Measurements from ENCODE around the gene HMG20A.

Gene HMG20A

GRCh38 chr15:77479015-77479414 lies 58.3 kb downstream of the HMG20A start:
- DNase-seq, result no peak

DNA sequence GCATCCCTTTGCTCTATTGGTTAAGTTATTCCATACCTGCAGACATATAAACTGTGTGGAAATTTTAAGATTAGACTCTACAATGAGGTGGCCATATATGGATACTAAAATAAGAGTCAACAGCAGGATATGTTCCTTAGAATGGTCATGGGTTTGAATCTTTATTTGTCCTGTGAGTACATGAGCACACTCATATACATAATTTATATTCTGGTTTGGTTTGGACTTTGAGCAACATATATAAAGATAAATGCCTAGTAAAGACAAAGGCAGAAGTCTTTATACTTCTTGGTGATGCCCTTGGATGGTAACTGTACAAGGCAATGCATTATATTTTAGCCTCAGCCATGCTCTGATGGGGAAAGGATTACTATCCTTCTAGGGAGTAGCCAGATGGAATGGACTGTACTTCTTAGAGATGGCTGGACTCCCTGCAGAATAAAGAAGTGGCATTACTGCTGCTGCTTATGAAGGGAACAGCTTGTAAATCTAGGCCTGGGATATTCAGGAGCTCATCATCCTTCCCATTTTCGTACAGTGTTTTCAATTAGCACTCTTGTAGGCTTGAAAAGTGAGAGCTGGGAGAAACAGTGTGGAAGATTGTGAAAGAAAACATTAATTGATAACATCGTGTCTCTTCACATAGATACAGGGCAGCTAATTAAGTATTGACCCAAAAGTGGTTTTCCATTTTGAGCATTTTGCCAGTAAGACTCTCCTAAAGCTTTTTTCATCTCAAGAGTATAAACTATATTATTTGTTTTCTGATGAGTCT lies 60.4 kb downstream of the HMG20A start:
- no peak for DNase-seq

DNA sequence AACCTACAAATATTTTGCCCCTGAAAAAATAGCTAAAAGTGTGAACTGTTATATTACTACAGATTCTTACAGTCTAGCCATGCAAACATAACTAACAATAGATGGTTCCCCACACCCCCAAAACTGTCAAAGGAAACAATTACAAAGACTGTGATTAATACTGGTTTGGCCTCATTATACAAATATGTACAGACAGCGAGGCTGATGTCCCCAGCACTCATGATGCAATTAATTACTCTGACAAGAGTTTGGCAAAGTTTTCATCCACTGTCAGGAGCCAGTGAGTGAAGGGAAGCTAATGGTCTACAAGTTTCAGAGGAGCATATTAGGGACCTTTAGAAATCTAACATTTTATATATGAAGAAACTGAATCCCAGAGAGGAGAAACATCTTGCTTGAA lies 61.0 kb downstream of the HMG20A start:
- DNase-seq, result peak; percentile 4

GRCh38 chr15:77482570-77482969 lies 61.9 kb downstream of the HMG20A start:
- peak; percentile 19 for DNase-seq

DNA sequence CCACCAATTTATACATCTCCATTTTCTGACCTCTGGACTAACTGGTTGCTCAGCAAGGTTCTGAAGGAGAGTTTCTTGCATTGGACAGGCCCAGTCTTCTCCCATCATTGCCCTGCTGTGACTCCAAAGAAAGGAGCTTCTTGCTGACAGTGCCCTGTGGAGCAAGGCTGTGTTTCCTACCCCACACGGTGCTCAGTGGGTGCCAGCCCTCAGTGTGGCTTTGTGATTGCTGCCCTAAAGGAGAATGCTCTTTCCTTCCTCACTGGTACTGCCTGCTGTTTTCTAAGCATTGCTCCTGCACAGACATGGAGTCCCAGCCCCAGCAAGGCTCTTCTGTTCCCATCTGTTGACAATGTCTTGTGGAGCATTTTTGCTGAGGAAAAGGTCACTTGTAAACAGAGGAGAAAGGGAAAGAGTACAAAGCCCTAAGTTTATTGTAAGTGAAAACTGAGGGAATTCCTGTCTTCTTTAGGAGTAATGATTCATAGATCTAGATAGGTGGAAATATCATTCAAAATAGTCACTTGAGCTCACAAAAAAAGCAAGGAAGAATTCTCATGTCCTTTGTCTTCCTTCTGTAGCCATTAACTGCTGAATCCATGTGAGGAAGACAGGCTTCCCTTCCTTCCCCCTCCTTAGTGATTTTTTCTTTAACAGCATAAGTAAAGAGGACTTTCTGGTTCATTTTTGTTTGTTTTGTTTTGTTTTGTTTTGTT lies 62.9 kb downstream of the HMG20A start:
- DNase-seq, result no peak

- DNase-seq, result no peak
Observed at GRCh38 chr15:77484994-77485393, 64.3 kb downstream of the HMG20A start.

GRCh38 chr15:77486542-77487468 lies 66.1 kb downstream of the HMG20A start:
- no peak for DNase-seq

DNA sequence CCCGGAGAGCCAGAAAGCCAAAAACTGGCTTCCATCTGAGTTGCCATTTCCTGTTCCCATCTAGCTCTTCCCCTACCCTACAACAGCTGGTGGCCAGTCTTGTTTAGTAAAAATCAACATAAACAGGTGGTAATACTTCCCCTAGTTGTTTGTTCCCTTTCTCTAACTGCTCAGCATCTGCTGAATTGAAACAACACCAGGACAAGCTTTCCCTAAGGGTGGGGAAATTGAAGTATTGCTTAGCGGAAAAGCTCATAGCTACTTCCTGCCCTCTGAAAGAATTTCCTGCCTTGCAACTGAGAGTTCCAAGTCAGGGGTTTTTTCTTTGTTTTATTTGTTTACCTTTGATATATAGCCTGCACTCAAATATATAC lies 66.8 kb downstream of the HMG20A start:
- no peak for DNase-seq

DNA sequence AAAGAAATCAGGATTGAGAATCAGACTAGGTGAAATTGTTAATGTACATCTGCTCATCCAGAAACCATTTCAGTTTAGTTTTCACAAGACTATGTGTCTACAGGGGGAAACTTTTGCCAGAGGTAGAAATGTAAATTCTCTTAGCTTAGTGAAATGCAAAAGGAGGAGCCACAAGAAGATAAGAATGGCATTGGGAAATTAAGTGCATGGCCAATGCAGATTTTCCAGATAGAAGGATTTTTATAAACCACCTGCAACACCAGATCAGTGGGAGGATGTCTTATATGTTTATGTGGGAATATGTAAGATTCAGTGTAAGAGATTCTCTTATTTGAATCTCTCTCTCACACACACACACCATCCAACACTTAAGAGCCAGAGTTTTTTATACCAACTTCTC lies 67.2 kb downstream of the HMG20A start:
- no peak for DNase-seq

DNA sequence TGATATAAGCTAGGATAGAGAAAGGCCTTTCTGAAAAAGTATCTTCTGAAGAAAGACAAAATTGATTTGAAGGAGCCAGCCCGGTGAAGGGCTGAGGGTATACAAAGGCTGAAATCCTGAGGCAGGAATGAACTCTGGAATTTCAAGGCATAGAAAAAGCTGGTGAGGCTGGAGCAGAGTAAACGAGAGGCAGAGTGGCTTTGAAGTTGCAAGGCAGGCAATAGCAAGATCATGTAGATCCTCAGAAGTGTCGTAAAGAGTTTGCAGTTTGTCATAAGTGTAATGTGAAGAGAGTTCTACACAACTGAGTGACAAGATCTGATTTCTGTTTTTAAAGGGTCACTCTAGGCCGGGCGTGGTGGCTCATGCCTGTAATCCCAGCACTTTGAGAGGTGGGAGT lies 69.0 kb downstream of the HMG20A start:
- no peak for DNase-seq

- no peak for DNase-seq
Observed at GRCh38 chr15:77493324-77493907, 72.7 kb downstream of the HMG20A start.

DNA sequence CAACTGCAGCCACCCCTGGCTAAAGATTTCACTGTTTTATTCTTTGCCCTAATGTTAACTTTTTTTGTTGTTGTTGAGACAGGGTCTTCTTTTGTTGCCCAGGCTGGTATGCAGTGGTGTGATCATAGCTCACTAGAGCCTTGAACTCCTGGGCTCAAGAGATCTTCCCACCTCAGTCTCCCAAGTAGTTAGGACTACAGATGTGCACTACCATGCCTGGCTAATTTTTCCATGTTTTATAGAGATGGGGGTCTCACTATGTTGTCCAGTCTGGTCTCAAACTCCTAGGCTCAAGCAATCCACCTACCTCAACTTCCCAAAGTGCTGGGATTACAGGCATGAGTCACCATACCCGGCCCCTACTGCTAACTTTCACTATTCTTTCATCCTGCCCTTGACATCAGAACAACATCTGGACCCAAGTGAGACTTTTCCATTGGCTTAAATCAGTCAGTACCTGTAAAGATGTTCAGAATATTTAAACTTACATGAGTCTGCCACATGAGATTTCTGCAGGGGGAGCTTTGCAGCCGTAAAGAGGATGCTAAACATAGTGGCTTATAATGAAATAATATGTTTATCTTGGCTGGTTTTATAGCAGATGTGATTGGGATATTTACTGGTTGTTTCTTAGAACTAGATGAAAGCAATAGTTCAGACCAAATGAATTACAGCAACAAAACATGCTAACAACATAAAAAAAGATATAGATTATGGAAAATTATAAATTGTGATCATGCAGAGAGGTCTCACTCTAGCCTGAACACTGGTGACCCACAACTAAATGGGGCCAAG lies 73.6 kb downstream of the HMG20A start:
- no peak for DNase-seq

DNA sequence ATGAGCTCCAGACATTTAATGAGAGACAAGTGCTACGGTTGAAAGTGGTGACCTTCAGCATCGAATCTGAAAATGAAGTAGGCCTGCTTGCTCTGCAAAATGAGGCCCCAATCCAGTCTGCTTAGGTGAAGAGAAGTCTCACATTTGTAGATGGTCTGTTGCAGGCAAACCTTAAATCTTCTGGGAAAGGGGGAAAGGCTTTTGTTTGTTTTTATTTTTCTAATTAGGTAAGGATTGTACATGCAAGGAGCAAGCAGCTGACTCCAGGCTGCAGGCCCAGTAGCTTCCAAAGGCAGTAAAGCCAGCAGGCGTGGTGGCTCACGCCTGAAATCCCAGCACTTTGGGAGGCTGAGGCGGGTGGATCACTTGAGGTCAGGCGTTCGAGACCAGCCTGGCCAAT lies 74.3 kb downstream of the HMG20A start:
- DNase-seq, result no peak

- no peak for DNase-seq
Observed at GRCh38 chr15:77495838-77496596, 75.3 kb downstream of the HMG20A start.

GRCh38 chr15:77496715-77497109 lies 76.0 kb downstream of the HMG20A start:
- DNase-seq, result peak; percentile 21

- peak; percentile 72 for DNase-seq
Observed at GRCh38 chr15:77497110-77497737, 76.5 kb downstream of the HMG20A start.

DNA sequence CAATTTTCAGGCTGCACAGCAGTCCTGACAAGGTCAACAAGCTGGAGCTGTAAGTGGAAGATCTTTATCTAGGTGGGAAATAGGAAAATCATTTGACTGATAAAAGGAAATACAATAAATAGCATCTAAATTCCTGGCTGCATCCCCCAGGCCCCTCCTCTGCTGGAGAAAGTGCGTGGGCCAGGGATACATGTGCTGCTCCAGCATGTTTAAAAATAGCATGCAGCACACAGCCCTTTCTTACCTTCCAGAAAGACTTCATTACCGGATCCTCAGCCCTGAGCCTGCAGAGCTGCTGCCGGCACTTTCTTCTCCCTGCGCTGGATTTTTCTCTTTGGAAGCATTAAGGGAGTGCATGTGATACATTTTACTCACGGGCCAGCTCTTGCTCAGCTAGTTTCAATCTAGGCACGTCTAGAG lies 77.3 kb downstream of the HMG20A start:
- no peak for DNase-seq

DNA sequence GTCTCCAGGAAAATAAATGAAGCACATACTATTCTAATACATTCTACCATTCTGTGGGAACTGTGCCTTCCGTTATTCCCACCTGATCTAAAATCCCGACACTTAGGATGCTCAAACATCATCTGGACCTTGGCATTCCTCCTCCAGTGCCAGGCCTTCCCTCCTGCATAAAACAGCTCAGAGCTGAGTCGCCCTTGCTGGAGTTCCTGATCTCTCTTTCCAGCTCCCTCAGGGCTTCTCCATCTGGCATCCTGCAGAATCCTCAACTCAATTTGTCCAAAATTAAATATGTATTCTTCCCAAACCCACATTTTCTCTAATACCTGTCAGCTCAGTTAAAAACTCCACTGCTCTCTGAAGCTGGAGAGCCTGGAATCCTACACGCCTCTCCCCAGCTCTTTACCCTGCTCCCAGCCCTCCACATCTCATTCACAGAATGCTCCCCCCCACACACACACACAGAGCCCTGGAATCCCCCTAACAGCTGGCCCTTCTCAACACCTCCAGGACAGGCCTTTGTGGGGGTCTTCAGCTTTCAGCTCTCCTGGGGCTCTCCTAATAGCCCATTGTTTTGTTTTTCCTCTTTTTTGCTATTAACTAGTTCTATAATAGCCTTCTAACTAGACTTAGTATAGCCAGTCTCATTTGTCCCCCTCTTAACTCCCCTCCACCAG lies 78.5 kb downstream of the HMG20A start:
- no peak for DNase-seq

DNA sequence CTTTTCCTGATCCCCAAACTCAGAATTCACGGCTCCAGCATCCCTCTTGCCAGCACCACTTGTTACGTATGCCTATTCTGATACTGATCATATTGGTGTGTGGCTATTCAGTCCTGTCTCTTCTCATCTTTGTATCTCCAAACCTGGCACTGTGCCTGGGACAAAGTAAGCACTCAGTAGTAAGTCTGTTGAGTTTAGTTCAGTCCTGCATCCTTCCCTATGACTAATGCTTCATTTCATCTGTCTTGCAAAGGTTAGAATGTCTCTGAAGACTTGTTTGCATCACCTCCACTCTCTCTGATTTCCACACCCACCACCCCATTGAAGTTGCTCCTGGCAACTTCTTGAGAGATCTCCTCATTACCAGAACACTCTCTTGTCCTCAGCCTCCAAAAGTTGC lies 80.3 kb downstream of the HMG20A start:
- DNase-seq, result no peak

- DNase-seq, result no peak
Observed at GRCh38 chr15:77502379-77503095, 81.8 kb downstream of the HMG20A start.
